Endodermal cell (in vitro differentiated cells): ENCODE results near the gene DNMT3B. TPM values are rescaled to one million over a fixed set of nuclear protein-coding genes. Genes with fewer than 3 reads are reported as not detected.

Source experiments
- DNase-seq: peaks from one replicate; pipeline ENCODE4 v3.0.0-alpha.2; 2017
- H3K27ac ChIP-seq: 2 replicates; pipeline ENCODE4 v1.5.1; 2013; ENCODE audit warnings: mild to moderate bottlenecking, low read depth, low read length, moderate library complexity
- H3K27me3 ChIP-seq: 2 replicates; pipeline ENCODE4 v1.6.1; 2013; ENCODE audit warnings: mild to moderate bottlenecking, low read length, moderate library complexity; ENCODE audit not compliant: insufficient read depth, control insufficient read depth, poor library complexity, severe bottlenecking
- H3K36me3 ChIP-seq: 2 replicates; pipeline ENCODE4 v1.7.0; 2013; ENCODE audit warnings: mild to moderate bottlenecking, low read length, moderate library complexity; ENCODE audit not compliant: control insufficient read depth, insufficient read depth
- H3K4me1 ChIP-seq: one replicate; pipeline ENCODE4 v1.7.0; 2013; ENCODE audit warnings: low read length; ENCODE audit not compliant: control insufficient read depth, insufficient read depth
- H3K4me3 ChIP-seq: 2 replicates; pipeline ENCODE4 v1.5.1; 2013; ENCODE audit warnings: mild to moderate bottlenecking, low read length, moderate library complexity
- H3K9ac ChIP-seq: 2 replicates; pipeline ENCODE4 v1.6.1; 2013; ENCODE audit warnings: mild to moderate bottlenecking, low read length, moderate library complexity; ENCODE audit not compliant: poor library complexity, severe bottlenecking; ENCODE audit errors: extremely low read depth
- H3K9me3 ChIP-seq: 2 replicates; pipeline ENCODE4 v1.6.1; 2013; ENCODE audit warnings: mild to moderate bottlenecking, low read length, moderate library complexity; ENCODE audit not compliant: control insufficient read depth
- H3K27ac Mint-ChIP-seq: 2 replicates; pipeline ENCODE4 v1.8.0; 2020; ENCODE audit warnings: mixed read lengths
- H3K27me3 Mint-ChIP-seq: 2 replicates; pipeline ENCODE4 v1.8.0; 2021; ENCODE audit warnings: mild to moderate bottlenecking, mixed read lengths; ENCODE audit not compliant: insufficient read depth
- H3K36me3 Mint-ChIP-seq: 2 replicates; pipeline ENCODE4 v1.8.0; 2020; ENCODE audit warnings: low read depth, mixed read lengths
- H3K4me1 Mint-ChIP-seq: 2 replicates; pipeline ENCODE4 v1.8.0; 2020; ENCODE audit warnings: mixed read lengths
- H3K4me3 Mint-ChIP-seq: 2 replicates; pipeline ENCODE4 v1.8.0; 2020; ENCODE audit warnings: mild to moderate bottlenecking, moderate library complexity, mixed read lengths
- H3K9me3 Mint-ChIP-seq: 2 replicates; pipeline ENCODE4 v1.8.0; 2020; ENCODE audit warnings: mild to moderate bottlenecking, mixed read lengths
- CTCF ChIP-seq: fragments of 200-600 bp; sonication (generic); conservative IDR thresholded peaks from 2 replicates; pipeline ENCODE4 v1.5.0; 2021; ENCODE audit warnings: antibody characterized with exemption, mild to moderate bottlenecking
- WGBS, 2 experiments: methylation state at CpG; one replicate each; pipeline versions ENCODE4 v1.1.5 to v1.1.7; 2013; ENCODE audit warnings: missing lambda C conversion rate in 2 of 2, mixed read lengths in 1 of 2; ENCODE audit not compliant: insufficient coverage in 1 of 2, insufficient read length in 1 of 2; 5-methylcytosine and 5-hydroxymethylcytosine counted together
- total RNA-seq, 2 donors: library from RNA; stranded (reverse); fragmentation: NEBNext Ultra II Directional in 1 of 2; extraction: Animal tissue kit (Norgen Biotek cat#: 25700) in 1 of 2; gene quantifications; 2 replicates in 1 of 2; 3 replicates in 1 of 2; pipeline ENCODE4 v1.2.1, GENCODE V29; 2021

Gene DNMT3B
- total RNA-seq, 2 donors from 2014 or later, result 82.1 to 283 TPM

- Mint-ChIP-seq H3K9me3 (no peaks in the 10 kb centered on the region), H3K36me3 (peaks cover 10% of the 10 kb centered on the region), H3K4me1 (peaks cover 35% of the 10 kb centered on the region), H3K27me3 (no peaks in the 10 kb centered on the region), H3K27ac (peak overlapping the region; percentile 97), H3K4me3 (peak overlapping the region; percentile 92)
- WGBS, 2 experiments, result 79 to 93% methylated on average over 14 to 25 of the region's 25 CpGs
- peak overlapping the region; percentile 78 for H3K9ac ChIP-seq
- H3K27ac ChIP-seq, result no peak overlapping the region
- H3K36me3 ChIP-seq, result peaks cover 2% of the 10 kb centered on the region
- no peaks in the 10 kb centered on the region for H3K9me3 ChIP-seq
- H3K4me1 ChIP-seq, result peaks cover 24% of the 10 kb centered on the region
- H3K4me3 ChIP-seq, result peak overlapping the region; percentile 88
- peak; percentile 1 for TF ChIP-seq CTCF
- DNase-seq, result no peak
- H3K27me3 ChIP-seq, result no peaks in the 10 kb centered on the region
Measured at GRCh38 chr20:32820698-32821377, 58.7 kb downstream of the DNMT3B start.

GRCh38 chr20:32822225-32822624 is 60.0 kb downstream of the DNMT3B start:
- Mint-ChIP-seq H3K36me3 (peaks cover 20% of the 10 kb centered on the region), H3K27me3 (no peaks in the 10 kb centered on the region), H3K9me3 (no peaks in the 10 kb centered on the region), H3K27ac (peak overlapping the region; percentile 71), H3K4me1 (peaks cover 35% of the 10 kb centered on the region), H3K4me3 (no peak overlapping the region)
- Histone ChIP-seq H3K9me3 (no peaks in the 10 kb centered on the region), H3K9ac (no peak overlapping the region), H3K27ac (no peak overlapping the region), H3K4me1 (peaks cover 24% of the 10 kb centered on the region), H3K4me3 (peak overlapping the region; percentile 88), H3K36me3 (peaks cover 13% of the 10 kb centered on the region), H3K27me3 (no peaks in the 10 kb centered on the region)
- WGBS, 2 experiments, result 93 to 96% methylated on average over 4 to 5 of the region's 5 CpGs
- TF ChIP-seq CTCF, result no peak
- no peak for DNase-seq

- peaks cover 29% of the 10 kb centered on the region for H3K36me3 Mint-ChIP-seq
- H3K27ac Mint-ChIP-seq, result peak overlapping the region; percentile 71
- peak; percentile 65 for TF ChIP-seq CTCF
- H3K9me3 ChIP-seq, result no peaks in the 10 kb centered on the region
- H3K9ac ChIP-seq, result no peak overlapping the region
- peaks cover 24% of the 10 kb centered on the region for H3K4me1 ChIP-seq
- H3K9me3 Mint-ChIP-seq, result no peaks in the 10 kb centered on the region
- no peaks in the 10 kb centered on the region for H3K27me3 ChIP-seq
- H3K4me1 Mint-ChIP-seq, result peaks cover 35% of the 10 kb centered on the region
- H3K27me3 Mint-ChIP-seq, result no peaks in the 10 kb centered on the region
- WGBS, 2 experiments, result 87% methylated on average over 3 of the region's 3 CpGs; no CpG with 5 or more reads in 1 of the 2 experiments
- peaks cover 21% of the 10 kb centered on the region for H3K36me3 ChIP-seq
- H3K4me3 Mint-ChIP-seq, result no peak overlapping the region
- H3K27ac ChIP-seq, result no peak overlapping the region
- DNase-seq, result no peak
- peak overlapping the region; percentile 88 for H3K4me3 ChIP-seq
Measured at GRCh38 chr20:32823078-32823477, 60.9 kb downstream of the DNMT3B start.
